ENCODE results near the gene TPPP2.

The TPPP2 gene

GRCh38 chr14:21033133-21033698 lies 3.2 kb downstream of the TPPP2 start:
- H3K9me3 ChIP-seq (ENCODE audit: insufficient read depth, low read depth, low read length): no peaks in the 10 kb centered on the region
- H3K79me2 ChIP-seq (ENCODE audit: insufficient read depth, low read length): no peaks in the 10 kb centered on the region

GRCh38 chr14:21034707-21035106 lies 4.7 kb downstream of the TPPP2 start, which contains the start of gene RNASE13:
Gene RNASE13, minus strand, starts transcription at chr14:21034807. Its CDS starts 519 bp downstream, at chr14:21034288.
- H3F3A ChIP-seq (ENCODE audit: low read depth): no peaks in the 10 kb centered on the region
- no peak for TF ChIP-seq EZH2phosphoT487 (IDR thresholded peaks at IDR 0.05; ENCODE audit: borderline replicate concordance)
- TF ChIP-seq CTCF (conservative IDR thresholded peaks at IDR 0.05; ENCODE audit: low read length): no peak
- H3K9me3 ChIP-seq (ENCODE audit: insufficient read depth, low read depth, low read length): no peaks in the 10 kb centered on the region
- H3K4me2 ChIP-seq (ENCODE audit: low read depth, low read length, poor library complexity, severe bottlenecking): no peak within 1 kb of the TSS
- no peaks in the 10 kb centered on the region for H3K27me3 ChIP-seq (ENCODE audit: insufficient read depth, low read length, poor library complexity, severe bottlenecking)
- H2AFZ ChIP-seq (ENCODE audit: low read length): no peak within 1 kb of the TSS
- H3K36me3 ChIP-seq (ENCODE audit: insufficient read depth, low read length): no peaks in the 10 kb centered on the region
- no peak within 1 kb of the TSS for H3K9ac ChIP-seq (ENCODE audit: low read depth, low read length, poor library complexity, severe bottlenecking)
- H3K79me2 ChIP-seq (ENCODE audit: insufficient read depth, low read length): no peaks in the 10 kb centered on the region
- H3K4me1 ChIP-seq (ENCODE audit: insufficient read depth, low read length, poor library complexity, severe bottlenecking): no peaks in the 10 kb centered on the region
- no peaks in the 10 kb centered on the region for H4K20me1 ChIP-seq (ENCODE audit: insufficient read depth, low read length, poor library complexity, severe bottlenecking)
- H3K9me2 ChIP-seq (replicated peaks; ENCODE audit: low read depth, low read length): no peaks in the 10 kb centered on the region
- H3K4me3 ChIP-seq (ENCODE audit: low read length, poor library complexity, severe bottlenecking): no peak within 1 kb of the TSS

More at GRCh38 chr14:21033133-21033698, 3.2 kb downstream of the TPPP2 start:
- Histone ChIP-seq H3K9me2 (replicated peaks; ENCODE audit: low read depth, low read length) (no peaks in the 10 kb centered on the region), H2AFZ (ENCODE audit: low read length) (no peak overlapping the region), H3K36me3 (ENCODE audit: insufficient read depth, low read length) (no peaks in the 10 kb centered on the region), H3K9ac (ENCODE audit: low read depth, low read length, poor library complexity, severe bottlenecking) (no peak overlapping the region), H3K27me3 (ENCODE audit: insufficient read depth, low read length, poor library complexity, severe bottlenecking) (no peaks in the 10 kb centered on the region), H3F3A (ENCODE audit: low read depth) (no peaks in the 10 kb centered on the region), H4K20me1 (ENCODE audit: insufficient read depth, low read length, poor library complexity, severe bottlenecking) (no peaks in the 10 kb centered on the region), H3K4me3 (ENCODE audit: low read length, poor library complexity, severe bottlenecking) (no peak overlapping the region), H3K4me1 (ENCODE audit: insufficient read depth, low read length, poor library complexity, severe bottlenecking) (no peaks in the 10 kb centered on the region), H3K4me2 (ENCODE audit: low read depth, low read length, poor library complexity, severe bottlenecking) (no peak overlapping the region)
- no peak for TF ChIP-seq EZH2phosphoT487 (IDR thresholded peaks at IDR 0.05; ENCODE audit: borderline replicate concordance)
- TF ChIP-seq CTCF (conservative IDR thresholded peaks at IDR 0.05; ENCODE audit: low read length): no peak

- Histone ChIP-seq H3K4me2 (ENCODE audit: low read depth, low read length, poor library complexity, severe bottlenecking) (no peak overlapping the region), H3K9me2 (replicated peaks; ENCODE audit: low read depth, low read length) (no peaks in the 10 kb centered on the region), H3K4me3 (ENCODE audit: low read length, poor library complexity, severe bottlenecking) (no peak overlapping the region), H3K36me3 (ENCODE audit: insufficient read depth, low read length) (no peaks in the 10 kb centered on the region), H3K9ac (ENCODE audit: low read depth, low read length, poor library complexity, severe bottlenecking) (no peak overlapping the region), H3K9me3 (ENCODE audit: insufficient read depth, low read depth, low read length) (no peaks in the 10 kb centered on the region), H3K27me3 (ENCODE audit: insufficient read depth, low read length, poor library complexity, severe bottlenecking) (no peaks in the 10 kb centered on the region), H3K4me1 (ENCODE audit: insufficient read depth, low read length, poor library complexity, severe bottlenecking) (no peaks in the 10 kb centered on the region), H3F3A (ENCODE audit: low read depth) (no peaks in the 10 kb centered on the region), H3K79me2 (ENCODE audit: insufficient read depth, low read length) (no peaks in the 10 kb centered on the region), H2AFZ (ENCODE audit: low read length) (no peak overlapping the region), H4K20me1 (ENCODE audit: insufficient read depth, low read length, poor library complexity, severe bottlenecking) (no peaks in the 10 kb centered on the region)
- no peak for TF ChIP-seq CTCF (conservative IDR thresholded peaks at IDR 0.05; ENCODE audit: low read length)
- no peak for TF ChIP-seq EZH2phosphoT487 (IDR thresholded peaks at IDR 0.05; ENCODE audit: borderline replicate concordance)
Observed at GRCh38 chr14:21036751-21037150, 6.7 kb downstream of the TPPP2 start.
